NT2/D1 (cell line): ENCODE results near the gene NFKB1.

ENCODE experiments used
- DNase-seq: peaks from one replicate; pipeline ENCODE4 v3.0.0-alpha.2; 2011; ENCODE audit warnings: low read depth, low spot score
- H3K27me3 ChIP-seq: 2 replicates; pipeline ENCODE4 v1.6.0; 2011; ENCODE audit warnings: mild to moderate bottlenecking; ENCODE audit not compliant: insufficient read length, insufficient read depth
- H3K36me3 ChIP-seq: 2 replicates; pipeline ENCODE4 v1.6.1; 2011; ENCODE audit warnings: mild to moderate bottlenecking, low read length, mixed read lengths; ENCODE audit not compliant: insufficient read depth, insufficient read length
- H3K4me1 ChIP-seq: 2 replicates; pipeline ENCODE4 v1.5.1; 2011; ENCODE audit not compliant: insufficient read depth, insufficient read length
- H3K4me3 ChIP-seq: 2 replicates; pipeline ENCODE4 v1.5.1; 2011; ENCODE audit warnings: low read depth; ENCODE audit not compliant: insufficient read length
- H3K9ac ChIP-seq: 2 replicates; pipeline ENCODE4 v1.6.0; 2011; ENCODE audit warnings: low read depth; ENCODE audit not compliant: insufficient read length
- H3K9me3 ChIP-seq: 2 replicates; pipeline ENCODE4 v1.5.1; 2011; ENCODE audit warnings: mild to moderate bottlenecking, low read length; ENCODE audit not compliant: insufficient read depth
- SUZ12 ChIP-seq: IDR thresholded peaks from 2 replicates; pipeline ENCODE4 v1.6.1; 2011; ENCODE audit not compliant: insufficient read length, insufficient read depth; ENCODE audit errors: extremely low read depth
- YY1 ChIP-seq: IDR thresholded peaks from 2 replicates; pipeline ENCODE4 v1.6.1; 2011; ENCODE audit not compliant: insufficient read length, insufficient read depth
- ZNF274 ChIP-seq: IDR thresholded peaks from 2 replicates; pipeline ENCODE4 v1.6.1; 2011; ENCODE audit warnings: mild to moderate bottlenecking, low read depth, low read length

Gene NFKB1

GRCh38 chr4:102586002-102586643 is 85.0 kb downstream of the NFKB1 start:
- H3K4me1 ChIP-seq = no peaks in the 10 kb centered on the region
- H3K9me3 ChIP-seq = no peaks in the 10 kb centered on the region
- no peak overlapping the region for H3K4me3 ChIP-seq
- no peak for DNase-seq
- H3K27me3 ChIP-seq = no peaks in the 10 kb centered on the region
- no peak overlapping the region for H3K9ac ChIP-seq
- H3K36me3 ChIP-seq = peaks cover 17% of the 10 kb centered on the region
- TF ChIP-seq ZNF274 (no peak), SUZ12 (no peak), YY1 (no peak)

GRCh38 chr4:102586644-102587021 is 85.5 kb downstream of the NFKB1 start:
- H3K36me3 ChIP-seq = peaks cover 14% of the 10 kb centered on the region
- no peak overlapping the region for H3K4me3 ChIP-seq
- DNase-seq = no peak
- no peaks in the 10 kb centered on the region for H3K9me3 ChIP-seq
- H3K27me3 ChIP-seq = no peaks in the 10 kb centered on the region
- TF ChIP-seq ZNF274 = no peak
- TF ChIP-seq YY1 = no peak
- TF ChIP-seq SUZ12 = no peak
- H3K9ac ChIP-seq = no peak overlapping the region
- H3K4me1 ChIP-seq = no peaks in the 10 kb centered on the region

DNA sequence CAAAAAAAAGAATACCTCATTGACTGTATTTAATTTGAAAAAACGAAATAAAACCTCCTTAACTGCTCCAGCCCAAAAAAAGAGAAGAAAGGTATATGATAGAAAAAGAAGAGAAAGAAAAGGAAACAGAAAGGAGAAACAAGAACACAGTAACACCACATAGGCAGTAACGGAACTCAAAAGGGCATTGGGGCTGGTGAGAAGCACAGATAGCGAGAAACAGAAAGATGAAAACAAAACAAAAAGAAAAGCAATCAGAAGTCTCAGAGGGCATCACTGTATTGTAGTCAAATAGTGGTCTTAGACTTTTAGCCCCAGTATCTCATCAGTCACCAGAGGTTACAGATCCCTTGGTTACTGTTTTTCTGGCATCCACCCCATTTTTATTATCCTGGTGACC is 88.6 kb downstream of the NFKB1 start:
- H3K9ac ChIP-seq = no peak overlapping the region
- no peak for TF ChIP-seq YY1
- no peak for DNase-seq
- H3K4me1 ChIP-seq = no peaks in the 10 kb centered on the region
- no peaks in the 10 kb centered on the region for H3K9me3 ChIP-seq
- no peaks in the 10 kb centered on the region for H3K27me3 ChIP-seq
- H3K36me3 ChIP-seq = peaks cover 11% of the 10 kb centered on the region
- H3K4me3 ChIP-seq = no peak overlapping the region

GRCh38 chr4:102592256-102592655 is 91.1 kb downstream of the NFKB1 start:
- DNase-seq = no peak
- no peaks in the 10 kb centered on the region for H3K4me1 ChIP-seq
- H3K27me3 ChIP-seq = no peaks in the 10 kb centered on the region
- H3K36me3 ChIP-seq = peaks cover 22% of the 10 kb centered on the region
- no peaks in the 10 kb centered on the region for H3K9me3 ChIP-seq
- no peak overlapping the region for H3K9ac ChIP-seq
- no peak overlapping the region for H3K4me3 ChIP-seq
- TF ChIP-seq YY1 = no peak
- TF ChIP-seq ZNF274 = no peak
- TF ChIP-seq SUZ12 = no peak

GRCh38 chr4:102593147-102593546 is 92.0 kb downstream of the NFKB1 start:
- Histone ChIP-seq H3K9me3 (no peaks in the 10 kb centered on the region), H3K36me3 (peaks cover 25% of the 10 kb centered on the region), H3K4me1 (no peaks in the 10 kb centered on the region), H3K9ac (no peak overlapping the region), H3K27me3 (no peaks in the 10 kb centered on the region), H3K4me3 (no peak overlapping the region)
- no peak for DNase-seq
- no peak for TF ChIP-seq YY1
- no peak for TF ChIP-seq SUZ12
- no peak for TF ChIP-seq ZNF274

- H3K36me3 ChIP-seq = peaks cover 29% of the 10 kb centered on the region
- DNase-seq = no peak
- H3K9me3 ChIP-seq = no peaks in the 10 kb centered on the region
- no peaks in the 10 kb centered on the region for H3K27me3 ChIP-seq
- no peak for TF ChIP-seq ZNF274
- TF ChIP-seq SUZ12 = no peak
- no peak for TF ChIP-seq YY1
- no peak overlapping the region for H3K4me3 ChIP-seq
- no peaks in the 10 kb centered on the region for H3K4me1 ChIP-seq
- H3K9ac ChIP-seq = no peak overlapping the region
Measured at GRCh38 chr4:102594000-102594399, 92.8 kb downstream of the NFKB1 start.

- H3K36me3 ChIP-seq = peaks cover 32% of the 10 kb centered on the region
- no peak overlapping the region for H3K9ac ChIP-seq
- H3K4me1 ChIP-seq = no peaks in the 10 kb centered on the region
- no peak for DNase-seq
- H3K4me3 ChIP-seq = no peak overlapping the region
- no peaks in the 10 kb centered on the region for H3K27me3 ChIP-seq
- TF ChIP-seq YY1 (no peak), SUZ12 (no peak), ZNF274 (no peak)
- no peaks in the 10 kb centered on the region for H3K9me3 ChIP-seq
Measured at GRCh38 chr4:102596532-102596931, 95.4 kb downstream of the NFKB1 start.
